K562 (cell line): ENCODE results near the gene CCR5AS.

Experiments
- ATAC-seq: fragments of 200-7000 bp; cut with Tn5 transposase; 3 replicates; pipeline ENCODE4 v1.9.1; 2020; ENCODE audit warnings: moderate library complexity
- BruUV-seq: library from RNA; stranded (reverse); fragments of 400-500 nt; replicated peaks from 2 replicates; lab custom pipeline; 2021; lab: Mats Ljungman, UMichigan
- CTCF ChIA-PET: fragments of 300-600 bp; formaldehyde crosslinking; extraction: SDS; loops from one replicate; lab custom pipeline; 2021; ENCODE audit warnings: low intra/inter-chr PET ratio; lab: Yijun Ruan, JAX
- POLR2A ChIA-PET: fragments of 300-600, 350-650 bp; sonication (Branson Sonifier 250); formaldehyde crosslinking; extraction: SDS; loops from one replicate; lab custom pipeline; 2021; ENCODE audit warnings: antibody characterized with exemption, inconsistent platforms; lab: Yijun Ruan, JAX
- DNase-seq, 4 experiments: peaks; one replicate each; pipeline versions ENCODE4 v3.0.0 to v3.0.0-alpha.2; 2011 to 2018; ENCODE audit warnings: low spot score in 3 of 4, mixed read lengths in 3 of 4; ENCODE audit errors: extremely low read depth in 1 of 4
- FAIRE-seq: peaks from 2 replicates; lab custom pipeline; 2011; peaks lifted over from hg19 to GRCh38; lab: Jason Lieb, UNC
- H2AFZ ChIP-seq: 2 replicates; pipeline ENCODE4 v1.6.0; 2011; ENCODE audit warnings: low read depth, low read length, control low read depth, inconsistent platforms
- H3K27ac ChIP-seq: fragments of 200-600 bp; 3 replicates; pipeline ENCODE4 v1.8.0; 2011; ENCODE audit warnings: low read depth, mild to moderate bottlenecking, control low read depth, inconsistent platforms, low read length, moderate library complexity, mixed read lengths; ENCODE audit errors: extremely low read depth
- H3K27me3 ChIP-seq, 2 experiments: fragments of 300-600 bp in 1 of 2; 2 replicates in 1 of 2; 3 replicates in 1 of 2; pipeline versions ENCODE4 v1.6.0 to v1.8.0; 2011; ENCODE audit warnings: inconsistent platforms in 2 of 2, low read length in 2 of 2, mild to moderate bottlenecking in 1 of 2, mixed read lengths in 1 of 2, moderate library complexity in 1 of 2; ENCODE audit not compliant: control insufficient read depth in 2 of 2, insufficient read depth in 2 of 2
- H3K36me3 ChIP-seq: fragments of 300-600 bp; 3 replicates; pipeline ENCODE4 v1.8.0; 2011; ENCODE audit warnings: mild to moderate bottlenecking, low read length, inconsistent platforms; ENCODE audit not compliant: control insufficient read depth, insufficient read depth
- H3K4me1 ChIP-seq, 2 experiments: fragments of 200-600 bp in 1 of 2; replicated peaks in 1 of 2; 2 replicates in 1 of 2; 3 replicates in 1 of 2; pipeline versions ENCODE4 v1.5.1 to v1.8.0; 2011; ENCODE audit warnings: inconsistent platforms in 2 of 2, low read length in 2 of 2, mild to moderate bottlenecking in 1 of 2, mixed read lengths in 1 of 2, moderate library complexity in 1 of 2; ENCODE audit not compliant: control insufficient read depth in 2 of 2, insufficient read depth in 2 of 2
- H3K4me2 ChIP-seq: 2 replicates; pipeline ENCODE4 v1.6.1; 2011; ENCODE audit warnings: low read length, control low read depth, inconsistent platforms, mixed read lengths; ENCODE audit not compliant: insufficient read depth
- H3K4me3 ChIP-seq: fragments of 200-600 bp; sonication (generic), shearing (Covaris generic); 2 replicates; pipeline ENCODE4 v1.5.1; 2016; ENCODE audit warnings: control low read depth, inconsistent platforms
- H3K79me2 ChIP-seq: fragments of 200-600 bp; 3 replicates; pipeline ENCODE4 v1.8.0; 2011; ENCODE audit warnings: low read length, inconsistent platforms; ENCODE audit not compliant: control insufficient read depth, insufficient read depth
- H3K9ac ChIP-seq, 2 experiments: 2 replicates each; pipeline versions ENCODE4 v1.6.0 to v1.6.1; 2011; ENCODE audit warnings: low read depth in 2 of 2, low read length in 2 of 2, control low read depth in 1 of 2, inconsistent platforms in 1 of 2, mild to moderate bottlenecking in 1 of 2, mixed read lengths in 1 of 2; ENCODE audit not compliant: insufficient read depth in 1 of 2
- H3K9me1 ChIP-seq: one replicate; pipeline ENCODE4 v1.6.0; 2011; ENCODE audit warnings: inconsistent platforms, mild to moderate bottlenecking, low read length, moderate library complexity; ENCODE audit not compliant: control insufficient read depth, insufficient read depth
- H3K9me3 ChIP-seq: replicated peaks from 2 replicates; pipeline ENCODE4 v1.5.1; 2011; ENCODE audit warnings: low read depth, low read length, inconsistent platforms; ENCODE audit not compliant: control insufficient read depth, insufficient read depth
- H4K20me1 ChIP-seq: replicated peaks from 2 replicates; pipeline ENCODE4 v1.6.1; 2011; ENCODE audit warnings: low read length, inconsistent platforms, mixed read lengths; ENCODE audit not compliant: control insufficient read depth, insufficient read depth
- ARNT ChIP-seq, 2 experiments: fragments of 450-650 bp; IDR thresholded peaks; 2 replicates each; pipeline ENCODE4 v1.6.1; 2016; ENCODE audit warnings: mild to moderate bottlenecking in 1 of 2
- BRD4 ChIP-seq: fragments of 200-600 bp; sonication (generic); IDR thresholded peaks from 2 replicates; pipeline ENCODE4 v1.6.1; 2017; ENCODE audit warnings: inconsistent platforms
- ZFX ChIP-seq: sonication (generic); formaldehyde crosslinking; IDR thresholded peaks from 2 replicates; pipeline ENCODE4 v1.8.0; 2022; ENCODE audit warnings: mild to moderate bottlenecking, missing genetic modification reagents, moderate library complexity
- ZNF324 ChIP-seq: fragments of 250-450 bp; sonication (Bioruptor Pico); IDR thresholded peaks from 2 replicates; pipeline ENCODE4 v1.4.0; 2020; ENCODE audit warnings: mild to moderate bottlenecking
- WGBS: fragments of 100-300 bp; shearing (Covaris generic); methylation state at CpG from one replicate; pipeline ENCODE4 v1.1.6; 2016; ENCODE audit warnings: low coverage, mixed read lengths; ENCODE audit not compliant: insufficient coverage; ENCODE audit errors: missing lambda C conversion rate; 5-methylcytosine and 5-hydroxymethylcytosine counted together
- in situ Hi-C: fragments of 300-500 bp; cut with MboI; formaldehyde crosslinking; loops from 4 replicates; pipeline ENCODE4 v1.15.0; 2018; ENCODE audit warnings: inconsistent platforms, mixed read lengths
- intact Hi-C: fragments of 100-400 bp; cut with micrococcal nuclease; formaldehyde crosslinking; loops from 2 replicates; pipeline ENCODE4 v1.14.2; 2022
- TF ChIP-seq, protein P1 (sequence below): sonication (generic); formaldehyde crosslinking; IDR thresholded peaks from 2 replicates; pipeline ENCODE4 v1.8.1; 2023; ENCODE audit warnings: mild to moderate bottlenecking, missing genetic modification reagents
- TF ChIP-seq, protein P2 (sequence below): fragments of 250-450 bp; sonication (Bioruptor Pico); IDR thresholded peaks from 2 replicates; pipeline ENCODE4 v1.8.0; 2022; ENCODE audit warnings: inconsistent platforms
- TF ChIP-seq, protein P3 (sequence below): fragments of 250-450 bp; sonication (Bioruptor Pico); IDR thresholded peaks from 2 replicates; pipeline ENCODE4 v1.5.1; 2021; ENCODE audit warnings: mild to moderate bottlenecking
- TF ChIP-seq, protein P4 (sequence below): fragments of 450-650 bp; IDR thresholded peaks from 2 replicates; pipeline ENCODE4 v1.6.1; 2016; ENCODE audit warnings: antibody characterized with exemption

Gene CCR5AS

DNA sequence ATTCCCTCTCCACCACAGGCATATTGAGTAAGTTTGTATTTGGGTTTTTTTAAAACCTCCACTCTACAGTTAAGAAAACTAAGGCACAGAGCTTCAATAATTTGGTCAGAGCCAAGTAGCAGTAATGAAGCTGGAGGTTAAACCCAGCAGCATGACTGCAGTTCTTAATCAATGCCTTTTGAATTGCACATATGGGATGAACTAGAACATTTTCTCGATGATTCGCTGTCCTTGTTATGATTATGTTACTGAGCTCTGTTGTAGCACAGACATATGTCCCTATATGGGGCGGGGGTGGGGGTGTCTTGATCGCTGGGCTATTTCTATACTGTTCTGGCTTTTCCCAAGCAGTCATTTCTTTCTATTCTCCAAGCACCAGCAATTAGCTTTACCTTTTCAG lies 37.7 kb downstream of the CCR5AS start:
- intact Hi-C loops (loop anchor here (5.0 kb wide), 1 partner anchor 157 kb away; no protein-coding TSS in a partner anchor), in situ Hi-C loops (no loop called here)
- ChIA-PET POLR2A (interaction anchor here (0.6 to 1.4 kb wide), 7 partner anchors 9 to 471 kb away, joined by 3 to 7 read pairs (median 3); no protein-coding TSS in a partner anchor), CTCF (interaction anchor here (0.9 kb wide), 1 partner anchor 90 kb away, joined by 4 read pairs; no protein-coding TSS in a partner anchor)
- Histone ChIP-seq H3K9me3 (no peaks in the 10 kb centered on the region), H3K4me1 (no peaks in the 10 kb centered on the region), H3K4me3 (no peak overlapping the region), H3K27ac (no peak overlapping the region), H3K4me2 (no peak overlapping the region), H3K36me3 (no peaks in the 10 kb centered on the region), H3K79me2 (no peaks in the 10 kb centered on the region), H3K27me3 (peaks cover 30 to 52% of the 10 kb centered on the region in 2 experiments), H2AFZ (no peak overlapping the region), H3K9me1 (no peaks in the 10 kb centered on the region), H4K20me1 (no peaks in the 10 kb centered on the region), H3K9ac (no peak overlapping the region)
- ATAC-seq, result no peak
- WGBS, result 1% methylated on average over 4 of the region's 4 CpGs
- no peak for DNase-seq
- no TSS peak for BruUV-seq
- no peak for FAIRE-seq
- TF ChIP-seq, protein P1, sequence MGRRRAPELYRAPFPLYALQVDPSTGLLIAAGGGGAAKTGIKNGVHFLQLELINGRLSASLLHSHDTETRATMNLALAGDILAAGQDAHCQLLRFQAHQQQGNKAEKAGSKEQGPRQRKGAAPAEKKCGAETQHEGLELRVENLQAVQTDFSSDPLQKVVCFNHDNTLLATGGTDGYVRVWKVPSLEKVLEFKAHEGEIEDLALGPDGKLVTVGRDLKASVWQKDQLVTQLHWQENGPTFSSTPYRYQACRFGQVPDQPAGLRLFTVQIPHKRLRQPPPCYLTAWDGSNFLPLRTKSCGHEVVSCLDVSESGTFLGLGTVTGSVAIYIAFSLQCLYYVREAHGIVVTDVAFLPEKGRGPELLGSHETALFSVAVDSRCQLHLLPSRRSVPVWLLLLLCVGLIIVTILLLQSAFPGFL (CRISPR knock-in tag), result no peak
- TF ChIP-seq, protein P2, sequence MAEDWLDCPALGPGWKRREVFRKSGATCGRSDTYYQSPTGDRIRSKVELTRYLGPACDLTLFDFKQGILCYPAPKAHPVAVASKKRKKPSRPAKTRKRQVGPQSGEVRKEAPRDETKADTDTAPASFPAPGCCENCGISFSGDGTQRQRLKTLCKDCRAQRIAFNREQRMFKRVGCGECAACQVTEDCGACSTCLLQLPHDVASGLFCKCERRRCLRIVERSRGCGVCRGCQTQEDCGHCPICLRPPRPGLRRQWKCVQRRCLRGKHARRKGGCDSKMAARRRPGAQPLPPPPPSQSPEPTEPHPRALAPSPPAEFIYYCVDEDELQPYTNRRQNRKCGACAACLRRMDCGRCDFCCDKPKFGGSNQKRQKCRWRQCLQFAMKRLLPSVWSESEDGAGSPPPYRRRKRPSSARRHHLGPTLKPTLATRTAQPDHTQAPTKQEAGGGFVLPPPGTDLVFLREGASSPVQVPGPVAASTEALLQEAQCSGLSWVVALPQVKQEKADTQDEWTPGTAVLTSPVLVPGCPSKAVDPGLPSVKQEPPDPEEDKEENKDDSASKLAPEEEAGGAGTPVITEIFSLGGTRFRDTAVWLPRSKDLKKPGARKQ (CRISPR knock-in tag), result no peak
- TF ChIP-seq, protein P3, sequence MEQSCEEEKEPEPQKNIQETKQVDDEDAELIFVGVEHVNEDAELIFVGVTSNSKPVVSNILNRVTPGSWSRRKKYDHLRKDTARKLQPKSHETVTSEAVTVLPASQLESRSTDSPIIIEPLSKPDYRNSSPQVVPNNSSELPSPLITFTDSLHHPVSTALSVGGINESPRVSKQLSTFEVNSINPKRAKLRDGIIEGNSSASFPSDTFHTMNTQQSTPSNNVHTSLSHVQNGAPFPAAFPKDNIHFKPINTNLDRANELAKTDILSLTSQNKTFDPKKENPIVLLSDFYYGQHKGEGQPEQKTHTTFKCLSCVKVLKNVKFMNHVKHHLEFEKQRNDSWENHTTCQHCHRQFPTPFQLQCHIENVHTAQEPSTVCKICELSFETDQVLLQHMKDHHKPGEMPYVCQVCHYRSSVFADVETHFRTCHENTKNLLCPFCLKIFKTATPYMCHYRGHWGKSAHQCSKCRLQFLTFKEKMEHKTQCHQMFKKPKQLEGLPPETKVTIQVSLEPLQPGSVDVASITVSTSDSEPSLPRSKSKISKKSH (CRISPR knock-in tag), result no peak
- TF ChIP-seq ZFX (CRISPR knock-in tag), result no peak
- no peak for TF ChIP-seq ZNF324
- TF ChIP-seq, protein P4, sequence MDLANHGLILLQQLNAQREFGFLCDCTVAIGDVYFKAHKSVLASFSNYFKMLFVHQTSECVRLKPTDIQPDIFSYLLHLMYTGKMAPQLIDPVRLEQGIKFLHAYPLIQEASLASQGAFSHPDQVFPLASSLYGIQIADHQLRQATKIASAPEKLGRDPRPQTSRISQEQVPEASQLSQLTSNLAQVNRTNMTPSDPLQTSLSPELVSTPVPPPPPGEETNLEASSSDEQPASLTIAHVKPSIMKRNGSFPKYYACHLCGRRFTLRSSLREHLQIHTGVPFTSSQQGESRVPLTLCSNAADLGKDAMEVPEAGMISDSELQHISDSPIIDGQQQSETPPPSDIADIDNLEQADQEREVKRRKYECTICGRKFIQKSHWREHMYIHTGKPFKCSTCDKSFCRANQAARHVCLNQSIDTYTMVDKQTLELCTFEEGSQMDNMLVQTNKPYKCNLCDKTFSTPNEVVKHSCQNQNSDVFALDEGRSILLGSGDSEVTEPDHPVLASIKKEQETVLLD, result no peak
- no peak for TF ChIP-seq BRD4
- no peak for TF ChIP-seq ARNT (IDR thresholded peaks at IDR 0.05)
